H1 (cell line): Measurements from ENCODE around the gene TM4SF18. TPM values are rescaled to one million over a fixed set of nuclear protein-coding genes. Genes with fewer than 3 reads are reported as not detected.

ENCODE experiments used
- CTCF ChIA-PET: fragments of 300-600 bp; sonication (Branson Sonifier 250); formaldehyde crosslinking; loops from one replicate; lab custom pipeline; 2021; ENCODE audit not compliant: partially characterized antibody; lab: Charles Lee
- POLR2A ChIA-PET: fragments of 300-600 bp; sonication (Branson Sonifier 250); formaldehyde crosslinking; loops from one replicate; lab custom pipeline; 2021; ENCODE audit warnings: inconsistent platforms; ENCODE audit not compliant: partially characterized antibody; lab: Charles Lee
- DNase-seq, 2 experiments: peaks; one replicate each; pipeline versions ENCODE4 v3.0.0 to v3.0.0-alpha.2; 2010 to 2022; ENCODE audit warnings: low spot score in 2 of 2, low read depth in 1 of 2, mixed read lengths in 1 of 2
- FAIRE-seq: peaks from 2 replicates; lab custom pipeline; 2011; peaks lifted over from hg19 to GRCh38; lab: Jason Lieb, UNC
- H2AFZ ChIP-seq: 2 replicates; pipeline ENCODE4 v1.8.1; 2012; ENCODE audit warnings: low read length, inconsistent platforms
- H2AK5ac ChIP-seq: 2 replicates; pipeline ENCODE4 v1.6.1; 2013; ENCODE audit warnings: low read depth, low read length
- H2BK120ac ChIP-seq: replicated peaks from 2 replicates; pipeline ENCODE3; 2013; ENCODE audit warnings: low read depth, low read length, inconsistent platforms
- H2BK12ac ChIP-seq: 2 replicates; pipeline ENCODE4 v1.6.1; 2013; ENCODE audit warnings: low read depth, low read length
- H2BK15ac ChIP-seq: 2 replicates; pipeline ENCODE4 v1.6.1; 2013; ENCODE audit warnings: low read length
- H2BK20ac ChIP-seq: 2 replicates; pipeline ENCODE4 v1.6.1; 2013; ENCODE audit warnings: low read length
- H2BK5ac ChIP-seq: 2 replicates; pipeline ENCODE4 v1.6.1; 2013; ENCODE audit warnings: low read depth, low read length
- H3K14ac ChIP-seq: 2 replicates; pipeline ENCODE4 v1.6.1; 2013; ENCODE audit warnings: inconsistent platforms; ENCODE audit not compliant: insufficient read length
- H3K18ac ChIP-seq: 2 replicates; pipeline ENCODE4 v1.6.1; 2013; ENCODE audit warnings: low read length; ENCODE audit errors: extremely low read depth
- H3K23ac ChIP-seq: 2 replicates; pipeline ENCODE4 v1.6.1; 2013; ENCODE audit warnings: inconsistent platforms; ENCODE audit not compliant: insufficient read length
- H3K23me2 ChIP-seq: 2 replicates; pipeline ENCODE4 v1.6.1; 2013; ENCODE audit warnings: low read depth, low read length
- H3K27ac ChIP-seq: 2 replicates; pipeline ENCODE4 v1.6.1; 2011; ENCODE audit warnings: low read depth, low read length, inconsistent platforms
- H3K27me3 ChIP-seq, 4 experiments: replicated peaks in 1 of 4; 1 replicate in 1 of 4; 2 replicates in 3 of 4; pipeline versions ENCODE4 v1.6.1 to v1.8.1; 2011 to 2013; ENCODE audit warnings: low read length in 3 of 4, mild to moderate bottlenecking in 3 of 4, inconsistent platforms in 2 of 4, mixed read lengths in 2 of 4, moderate library complexity in 1 of 4; ENCODE audit not compliant: control insufficient read depth in 3 of 4, insufficient read depth in 3 of 4; ENCODE audit errors: extremely low read depth in 1 of 4
- H3K36me3 ChIP-seq, 4 experiments: 2 replicates each; pipeline versions ENCODE4 v1.6.1 to v1.8.1; 2011 to 2013; ENCODE audit warnings: mild to moderate bottlenecking in 4 of 4, low read length in 3 of 4, moderate library complexity in 2 of 4, control low read depth in 1 of 4, inconsistent platforms in 1 of 4; ENCODE audit not compliant: insufficient read depth in 4 of 4, control insufficient read depth in 2 of 4
- H3K4ac ChIP-seq: replicated peaks from 2 replicates; pipeline ENCODE3; 2013; ENCODE audit warnings: low read length, low read depth, mixed read lengths, inconsistent platforms; ENCODE audit not compliant: insufficient read length
- H3K4me1 ChIP-seq, 4 experiments: replicated peaks in 1 of 4; 1 replicate in 1 of 4; 2 replicates in 3 of 4; pipeline versions ENCODE4 v1.6.1 to v1.8.1; 2011 to 2013; ENCODE audit warnings: low read length in 3 of 4, inconsistent platforms in 2 of 4, mixed read lengths in 1 of 4; ENCODE audit not compliant: insufficient read depth in 4 of 4, control insufficient read depth in 3 of 4
- H3K4me2 ChIP-seq, 2 experiments: 2 replicates each; pipeline versions ENCODE4 v1.6.1 to v1.8.1; 2011 to 2013; ENCODE audit warnings: low read depth in 2 of 2, low read length in 2 of 2, control low read depth in 1 of 2, inconsistent platforms in 1 of 2, mild to moderate bottlenecking in 1 of 2; ENCODE audit not compliant: insufficient read depth in 1 of 2
- H3K4me3 ChIP-seq, 4 experiments: fragments of 200-600, 300-600 bp in 1 of 4; sonication (generic), shearing (Covaris generic), sonication (Bioruptor Twin) in 1 of 4; 2 replicates each; pipeline versions ENCODE4 v1.5.1 to v1.8.1; 2011 to 2016; ENCODE audit warnings: low read length in 4 of 4, low read depth in 3 of 4, control low read depth in 2 of 4, inconsistent platforms in 2 of 4, mild to moderate bottlenecking in 2 of 4, mixed read lengths in 1 of 4, moderate library complexity in 1 of 4; ENCODE audit not compliant: insufficient read depth in 2 of 4; ENCODE audit errors: extremely low read depth in 1 of 4
- H3K56ac ChIP-seq: replicated peaks from 2 replicates; pipeline ENCODE3; 2013; ENCODE audit warnings: low read depth, mild to moderate bottlenecking, mixed read lengths, low read length, inconsistent platforms; ENCODE audit not compliant: insufficient read length
- H3K79me1 ChIP-seq: 2 replicates; pipeline ENCODE4 v1.6.1; 2013; ENCODE audit warnings: low read depth, low read length, control low read depth
- H3K79me2 ChIP-seq, 2 experiments: 2 replicates each; pipeline versions ENCODE4 v1.6.1 to v1.8.1; 2012 to 2013; ENCODE audit warnings: low read length in 2 of 2, mild to moderate bottlenecking in 2 of 2, inconsistent platforms in 1 of 2; ENCODE audit not compliant: insufficient read depth in 2 of 2, control insufficient read depth in 1 of 2
- H3K9ac ChIP-seq, 4 experiments: replicated peaks in 1 of 4; 1 replicate in 1 of 4; 2 replicates in 3 of 4; pipeline versions ENCODE4 v1.6.1 to v1.8.1; 2011 to 2013; ENCODE audit warnings: low read depth in 3 of 4, low read length in 3 of 4, control low read depth in 2 of 4, mild to moderate bottlenecking in 2 of 4, moderate library complexity in 2 of 4, inconsistent platforms in 1 of 4; ENCODE audit errors: extremely low read depth in 1 of 4
- H3K9me3 ChIP-seq, 2 experiments: 2 replicates each; pipeline versions ENCODE4 v1.6.1 to v1.8.1; 2012 to 2013; ENCODE audit warnings: mild to moderate bottlenecking in 2 of 2, moderate library complexity in 2 of 2, control low read depth in 1 of 2, inconsistent platforms in 1 of 2, low read depth in 1 of 2, low read length in 1 of 2, mixed read lengths in 1 of 2; ENCODE audit not compliant: insufficient read depth in 2 of 2
- H4K20me1 ChIP-seq, 2 experiments: replicated peaks in 1 of 2; 2 replicates each; pipeline versions ENCODE3 to v1.8.1; 2011 to 2013; ENCODE audit warnings: inconsistent platforms in 2 of 2, low read length in 2 of 2, mild to moderate bottlenecking in 1 of 2; ENCODE audit not compliant: insufficient read depth in 2 of 2, control insufficient read depth in 1 of 2
- H4K5ac ChIP-seq: 2 replicates; pipeline ENCODE4 v1.6.1; 2013; ENCODE audit warnings: low read length, low read depth, mixed read lengths, inconsistent platforms; ENCODE audit not compliant: insufficient read length
- H4K8ac ChIP-seq: 2 replicates; pipeline ENCODE4 v1.8.0; 2013; ENCODE audit warnings: mild to moderate bottlenecking, moderate library complexity, low read length, inconsistent platforms; ENCODE audit not compliant: insufficient read depth; ENCODE audit errors: extremely low read depth
- H4K91ac ChIP-seq: replicated peaks from 2 replicates; pipeline ENCODE3; 2013; ENCODE audit warnings: low read length, mixed read lengths, inconsistent platforms; ENCODE audit not compliant: insufficient read length
- BACH1 ChIP-seq: IDR thresholded peaks from 2 replicates; pipeline ENCODE4 v1.6.1; 2012; ENCODE audit warnings: low read length, improper control_type of control experiment
- SIRT6 ChIP-seq: IDR thresholded peaks from one replicate; pipeline ENCODE4 v1.7.1; 2012; ENCODE audit warnings: low read length, inconsistent platforms
- SP4 ChIP-seq: IDR thresholded peaks from 2 replicates; pipeline ENCODE4 v1.6.1; 2012; ENCODE audit warnings: low read length, inconsistent platforms
- WGBS, 2 experiments: shearing (Covaris generic) in 1 of 2; methylation state at CpG; one replicate each; pipeline versions ENCODE4 v1.1.6 to v1.1.7; 2013 to 2015; ENCODE audit warnings: low lambda C conversion rate in 2 of 2, mixed read lengths in 2 of 2, inconsistent platforms in 1 of 2, low coverage in 1 of 2, missing lambda C conversion rate in 1 of 2; ENCODE audit not compliant: insufficient replicate concordance in 2 of 2, insufficient coverage in 1 of 2, insufficient read length in 1 of 2; ENCODE audit errors: extremely low coverage in 1 of 2, missing lambda C conversion rate in 1 of 2; 5-methylcytosine and 5-hydroxymethylcytosine counted together
- polyA plus RNA-seq, 7 experiments: library from polyadenylated mRNA; depleted of rRNA in 3 of 7; stranded (reverse) in 5 of 7; unstranded in 2 of 7; fragments of >200 nt in 5 of 7; fragments of 200-250 nt in 2 of 7; gene quantifications; 1 replicate in 5 of 7; 2 replicates in 1 of 7; 4 replicates in 1 of 7; pipeline versions ENCODE4 v1.2.1 to v1.2.3, GENCODE V29; 2011 to 2013; ENCODE audit warnings: missing spikeins in 2 of 7, mixed read lengths in 2 of 7
- total RNA-seq: library from RNA; stranded (reverse); fragmentation: NEBNext Ultra II Directional; extraction: Animal tissue kit (Norgen Biotek cat#: 25700); gene quantifications from 2 replicates; pipeline ENCODE4 v1.2.1, GENCODE V29; 2021

Gene TM4SF18
- total and polyA plus RNA-seq, 2 of the 8 experiments (the other 6 are each of a cell fraction or from before 2014, with no cell fraction given), result 2.9 to 13.6 TPM

DNA sequence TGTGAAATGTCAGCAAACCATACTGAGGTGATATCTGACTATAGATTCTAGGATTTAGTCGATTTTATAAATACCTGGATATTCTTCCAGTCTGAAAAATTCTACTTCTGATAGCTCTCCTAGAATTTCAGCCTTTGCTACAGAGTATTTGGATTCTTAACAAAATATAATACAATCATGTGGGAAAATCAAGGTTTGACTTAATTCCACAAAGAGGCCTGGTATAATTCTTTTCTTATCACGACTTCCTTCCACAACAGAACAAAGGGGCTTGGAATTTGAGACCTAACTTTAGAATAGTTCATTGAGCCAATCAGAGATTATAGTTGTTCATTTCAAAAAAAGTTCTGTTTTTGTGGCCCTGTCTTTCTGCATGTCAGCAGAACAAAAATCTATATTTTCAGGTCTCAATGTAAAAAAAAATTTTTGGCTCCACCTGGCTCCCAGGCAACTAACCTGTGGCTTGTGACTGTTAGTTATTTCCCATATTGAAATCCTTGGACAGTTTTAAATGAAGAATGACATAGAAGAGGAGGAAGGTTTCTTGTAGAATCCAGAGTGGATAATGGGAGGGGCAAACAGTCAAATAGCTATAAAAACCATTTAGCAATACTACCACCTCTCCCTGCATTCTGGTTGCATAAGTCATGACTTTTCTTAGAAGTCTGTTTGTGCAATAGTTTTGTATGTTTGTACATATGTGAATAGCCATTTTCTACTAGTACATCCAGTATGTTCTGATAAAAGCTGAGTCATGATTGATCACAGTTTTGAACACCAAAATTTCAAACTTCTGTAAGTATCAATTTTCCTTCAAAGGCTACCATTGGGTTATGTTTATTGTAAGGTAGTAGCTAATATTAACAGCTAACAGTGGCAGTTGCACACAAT, 40.0 kb upstream of the TM4SF18 start:
- H3K9ac ChIP-seq, result no peak overlapping the region
- no peak overlapping the region for H4K8ac ChIP-seq
- no peak overlapping the region for H3K14ac ChIP-seq
- FAIRE-seq (no peak), DNase-seq (no peak)
- no peaks in the 10 kb centered on the region for H3K9me3 ChIP-seq
- no peak overlapping the region for H2BK120ac ChIP-seq
- H3K79me1 ChIP-seq, result no peaks in the 10 kb centered on the region
- H2AK5ac ChIP-seq, result no peak overlapping the region
- ChIA-PET POLR2A (interaction anchor here (1.4 kb wide), 1 partner anchor 378 kb away, joined by 6 read pairs; the partner anchor contains the start of gene COMMD2), CTCF (interaction anchor here (0.9 to 3.7 kb wide), 9 partner anchors 16 to 409 kb away, joined by 3 to 19 read pairs (median 4); partner anchors contain the start of gene TM4SF18)
- no peak overlapping the region for H3K4ac ChIP-seq
- no peak overlapping the region for H2BK15ac ChIP-seq
- H3K23ac ChIP-seq, result no peak overlapping the region
- H3K18ac ChIP-seq, result no peak overlapping the region; the same call in 1 of the 2 replicates
- H3K79me2 ChIP-seq, result no peaks in the 10 kb centered on the region
- H3K27me3 ChIP-seq, result no peaks in the 10 kb centered on the region
- no peak overlapping the region for H2BK20ac ChIP-seq
- no peaks in the 10 kb centered on the region for H3K36me3 ChIP-seq
- H2BK12ac ChIP-seq, result no peak overlapping the region
- whole genome bisulfite sequencing, 2 experiments, result 82% methylated on average over 2 of the region's 2 CpGs; no CpG with 5 or more reads in 1 of the 2 experiments
- peaks cover 1 to 26% (median 19%) of the 10 kb centered on the region in 4 experiments for H3K4me1 ChIP-seq
- no peak overlapping the region for H3K56ac ChIP-seq
- no peak overlapping the region for H4K5ac ChIP-seq
- no peak overlapping the region for H2AFZ ChIP-seq
- TF ChIP-seq SIRT6 (no peak), BACH1 (peak; percentile 42; the same call in 1 of the 2 replicates), SP4 (no peak)
- H3K4me3 ChIP-seq, result no peak overlapping the region
- H3K4me2 ChIP-seq, result no peak overlapping the region
- H3K27ac ChIP-seq, result no peak overlapping the region
- no peak overlapping the region for H2BK5ac ChIP-seq
- H4K20me1 ChIP-seq, result no peaks in the 10 kb centered on the region
- no peak overlapping the region for H4K91ac ChIP-seq
- H3K23me2 ChIP-seq, result no peaks in the 10 kb centered on the region
